NCI-H446 (cell line): ENCODE measurements around the gene LMO3.
"Not testable (repeated sequence)": the region's sequence is repeated elsewhere in the genome, so short reads cannot be mapped to it uniquely, and the experiment has no call there.

Experiments
- DNase-seq, 2 experiments: peaks; one replicate each; lab custom pipeline; 2025; lab: John Stamatoyannopoulos, UW

Gene LMO3

DNA sequence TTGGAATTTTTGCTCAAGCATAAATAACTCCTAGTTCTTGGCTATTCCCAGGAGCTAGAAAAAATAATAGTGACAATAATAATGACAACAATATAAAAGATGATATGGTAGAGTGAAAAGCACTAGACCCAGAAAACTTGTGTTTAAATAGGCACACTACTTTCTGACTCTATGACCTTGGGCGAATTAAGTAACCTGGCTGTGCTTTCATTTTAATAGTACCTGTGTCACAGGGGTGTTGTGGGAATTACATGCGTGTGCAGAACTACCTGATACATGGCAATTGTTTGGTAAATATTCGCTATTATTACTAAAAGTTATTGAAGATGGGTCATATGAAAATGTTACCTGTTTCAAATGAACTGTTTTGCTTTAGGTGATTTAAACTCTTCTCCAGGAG is 60.1 kb downstream of the LMO3 start:
- no peak for DNase-seq

DNA sequence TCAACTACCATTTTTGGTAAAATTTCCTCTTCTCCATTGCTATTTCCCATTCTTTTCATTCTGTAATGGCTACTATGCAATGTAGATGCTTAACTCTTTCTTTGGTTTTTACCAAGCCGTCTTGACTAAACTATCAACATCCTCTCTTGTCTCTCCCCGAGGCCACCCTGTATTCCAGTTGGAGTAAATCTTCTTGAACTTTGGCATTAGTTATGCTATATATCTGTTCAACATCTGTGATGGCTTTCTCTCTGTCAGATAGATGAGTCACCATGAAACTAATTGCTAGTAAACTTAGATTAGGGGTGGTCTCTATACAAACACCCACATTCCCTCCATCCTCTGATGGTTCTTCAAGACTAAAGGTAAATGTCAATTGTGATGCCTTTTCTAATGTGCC is 63.4 kb downstream of the LMO3 start:
- DNase-seq: no peak

DNA sequence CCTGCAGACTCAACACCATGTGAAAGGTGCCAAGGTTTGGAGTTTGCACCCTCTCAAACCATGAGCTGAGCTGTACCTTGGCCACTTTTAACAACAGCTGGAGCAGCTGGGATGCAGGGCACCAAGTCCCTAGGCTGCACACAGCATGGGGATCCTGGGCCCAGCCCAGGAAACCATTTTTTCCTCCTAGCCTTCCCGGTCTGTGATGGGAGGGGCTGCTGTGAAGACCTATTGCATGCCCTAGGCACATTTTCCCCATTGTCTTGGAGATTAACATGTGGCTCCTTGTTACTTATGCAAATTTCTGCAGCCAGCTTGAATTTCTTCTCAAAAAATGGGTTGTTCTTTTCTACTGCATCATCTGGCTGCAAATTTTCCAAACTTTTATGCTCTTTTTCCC is 68.3 kb downstream of the LMO3 start:
- not testable (repeated sequence) for DNase-seq

DNA sequence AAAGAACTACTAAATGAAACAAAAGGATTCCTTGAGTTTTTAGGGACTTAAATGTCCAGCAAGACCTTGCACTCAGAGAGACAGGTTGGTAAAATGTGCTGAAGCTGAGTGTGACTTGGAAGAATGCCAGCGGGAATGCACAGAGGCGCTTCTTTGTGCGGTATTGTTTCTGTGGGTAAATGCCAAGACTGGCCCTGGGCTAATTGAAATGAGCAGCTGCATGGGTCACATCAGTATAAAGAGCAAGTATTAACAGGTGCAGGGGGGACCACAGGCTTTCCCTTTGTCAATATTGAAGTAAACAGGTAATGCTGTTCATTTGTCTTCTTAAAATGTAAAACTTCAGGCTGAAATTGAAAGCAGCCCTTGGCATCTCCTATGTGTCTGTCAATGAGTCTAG is 74.3 kb downstream of the LMO3 start:
- DNase-seq: no peak

DNA sequence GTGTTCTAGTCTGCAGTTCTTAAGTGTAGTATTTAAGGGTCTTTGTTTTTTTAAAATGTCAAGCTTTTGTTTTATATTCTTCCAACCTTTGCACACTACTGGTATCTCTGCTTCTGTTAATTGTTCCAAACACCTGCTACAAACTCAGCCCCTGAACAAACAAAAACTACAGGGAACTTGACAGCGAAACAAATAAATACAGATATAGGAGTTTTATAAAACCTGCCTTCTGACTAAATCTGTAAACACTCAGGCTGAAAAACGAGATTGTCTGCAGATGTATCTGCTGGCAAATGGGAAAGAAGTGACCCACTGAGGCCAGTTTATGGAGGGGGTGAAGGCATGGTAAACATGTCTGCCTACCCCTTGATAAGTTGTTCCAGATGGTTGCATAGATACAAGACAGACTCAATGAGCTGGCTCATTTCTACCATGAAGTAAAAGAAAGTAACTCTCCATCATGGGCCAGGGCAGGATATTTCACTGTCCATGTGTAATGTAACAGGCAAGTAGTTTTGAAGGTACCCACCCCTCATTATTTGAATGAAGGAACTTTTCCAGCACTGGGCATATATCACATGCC is 75.6 kb downstream of the LMO3 start:
- DNase-seq: no peak

DNA sequence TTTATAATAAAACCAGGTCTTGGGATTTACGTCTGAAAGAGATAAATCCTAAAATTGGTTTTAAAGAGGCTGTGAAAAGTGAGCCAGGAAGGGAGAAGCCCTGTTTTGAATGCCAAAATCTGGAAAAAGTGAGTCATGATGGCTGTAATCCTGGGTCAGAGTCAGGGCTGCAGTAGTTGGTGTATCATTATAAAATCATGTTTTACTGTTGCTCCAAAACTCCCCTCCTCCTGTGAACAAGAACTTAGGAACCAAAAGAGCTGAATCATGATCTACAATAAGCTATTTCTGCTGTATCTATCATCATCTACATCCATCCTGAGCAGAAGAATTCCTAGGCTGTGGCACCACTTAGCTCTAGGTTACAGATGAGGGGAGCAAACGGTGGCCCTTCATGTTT is 79.3 kb downstream of the LMO3 start:
- no peak for DNase-seq

DNA sequence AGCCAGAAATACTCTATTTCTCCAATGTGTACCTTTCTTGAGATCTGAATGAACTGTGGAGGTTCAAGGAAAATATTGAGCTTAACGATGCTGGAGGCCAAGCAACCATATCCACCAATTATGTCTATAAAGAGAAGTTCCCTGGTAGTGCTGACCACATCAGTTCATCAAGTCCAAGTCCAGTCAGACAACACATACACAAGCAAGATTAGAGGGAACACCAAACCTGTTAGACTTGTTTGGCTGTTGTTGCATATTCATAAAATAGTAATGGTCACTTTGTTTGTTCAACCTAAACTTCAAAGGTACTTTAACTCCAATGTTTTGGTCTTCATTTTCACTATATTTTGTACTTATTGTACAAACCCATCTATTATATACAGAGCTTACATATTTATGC is 81.6 kb downstream of the LMO3 start:
- DNase-seq: no peak

DNA sequence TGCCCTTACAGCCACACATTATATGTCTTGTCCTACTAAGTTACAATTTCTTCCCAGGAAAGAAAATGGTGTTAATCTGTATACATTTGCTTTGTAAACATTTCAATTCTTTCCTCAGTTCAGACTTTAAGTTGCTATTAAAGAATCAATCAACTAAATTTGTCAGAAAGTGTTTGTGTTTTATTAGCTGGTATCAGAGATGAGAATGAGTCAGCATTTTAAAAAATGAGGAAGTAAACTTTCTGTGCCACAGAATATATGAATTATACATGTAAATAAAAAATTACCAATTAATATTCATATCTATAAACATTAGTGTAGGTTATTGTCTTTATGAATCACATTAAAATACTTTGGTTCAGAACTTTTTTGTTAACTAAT is 82.0 kb downstream of the LMO3 start:
- DNase-seq: no peak

DNA sequence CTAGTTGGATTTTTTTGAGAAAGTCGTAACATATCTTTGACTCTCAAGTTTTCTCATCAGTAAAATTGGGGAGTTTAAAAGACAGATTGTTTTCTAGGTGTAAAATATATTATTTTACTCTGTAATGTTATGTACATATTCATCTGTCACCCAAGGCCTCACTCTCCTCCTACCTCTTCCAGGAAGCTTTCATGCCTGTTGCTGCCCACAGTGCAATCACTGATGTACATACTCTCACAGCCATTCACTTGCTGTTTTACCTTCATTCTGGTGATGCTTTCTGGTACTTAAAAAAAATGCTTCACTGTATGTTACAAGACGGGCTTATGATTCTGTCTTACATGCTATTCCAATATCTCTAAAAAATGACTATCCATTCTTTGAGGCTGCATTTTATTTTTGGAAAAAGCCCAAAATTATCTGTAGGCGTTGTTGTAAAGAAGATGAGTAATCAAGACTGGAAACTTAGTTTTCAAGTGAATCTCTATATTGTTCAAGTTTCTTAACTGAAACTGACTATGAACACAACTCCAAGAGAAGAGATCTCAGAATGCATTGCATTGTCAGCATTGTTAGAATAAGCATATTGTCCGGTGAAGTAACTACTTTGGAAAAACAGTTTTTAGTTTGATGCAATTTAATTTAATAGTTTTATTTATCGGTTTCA is 82.5 kb downstream of the LMO3 start:
- DNase-seq: no peak

DNA sequence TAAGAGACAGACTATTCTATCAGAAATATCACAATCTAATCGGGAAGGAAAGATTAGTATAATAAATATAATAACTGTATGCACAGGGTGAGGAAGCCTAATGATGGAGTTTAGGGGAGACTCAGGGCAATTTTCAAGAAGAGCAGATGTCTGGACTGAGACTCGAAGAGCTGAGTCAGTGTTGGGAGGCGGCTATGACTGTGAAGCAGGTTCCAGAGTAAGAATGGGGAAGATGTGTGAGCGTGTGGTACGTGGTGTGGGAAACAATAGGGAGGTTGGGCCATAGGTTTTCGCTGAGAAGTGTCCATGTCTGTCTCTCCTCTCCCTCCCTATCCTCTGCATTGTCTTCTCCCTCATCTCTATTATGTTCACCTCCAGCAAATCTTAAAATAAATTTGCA is 85.6 kb downstream of the LMO3 start:
- DNase-seq: no peak

DNA sequence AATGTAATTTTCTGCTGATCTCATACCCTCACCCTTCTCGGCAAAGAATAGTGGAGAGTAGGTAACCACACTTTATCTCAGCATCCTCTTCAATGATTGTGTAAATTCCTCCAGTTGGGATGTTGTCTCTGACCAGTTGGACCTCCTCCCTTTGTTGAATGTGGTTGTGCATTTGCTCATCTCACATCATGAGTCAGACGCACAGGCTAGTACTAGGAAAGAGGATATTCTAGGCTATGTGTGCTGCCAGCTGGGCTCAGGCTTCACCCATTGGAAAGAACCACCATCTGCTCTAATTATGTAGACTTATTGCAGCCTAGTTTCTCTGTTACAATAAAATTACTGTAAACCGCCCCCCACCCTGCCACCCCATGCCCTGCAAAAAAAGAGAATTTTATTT is 90.3 kb downstream of the LMO3 start:
- DNase-seq: no peak

DNA sequence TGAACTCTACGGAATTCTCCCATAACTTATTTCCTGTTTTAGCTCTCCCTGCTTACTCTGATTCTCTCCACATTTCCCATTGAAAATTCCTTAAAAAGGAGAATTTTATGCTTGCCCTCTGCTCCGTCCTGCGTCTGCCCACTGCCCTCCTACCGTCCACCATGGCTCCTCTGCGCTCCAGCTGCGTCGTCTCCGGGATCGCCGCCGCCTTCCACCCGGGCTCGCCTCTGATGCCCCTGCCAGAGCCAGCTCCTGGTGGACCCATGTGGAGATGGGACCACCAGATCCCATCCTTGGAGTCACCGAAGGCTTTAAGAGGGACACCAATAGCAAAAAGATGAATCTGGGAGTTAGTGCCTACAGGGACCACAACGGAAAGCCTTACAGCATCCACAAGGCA is 92.7 kb downstream of the LMO3 start:
- no peak for DNase-seq

DNA sequence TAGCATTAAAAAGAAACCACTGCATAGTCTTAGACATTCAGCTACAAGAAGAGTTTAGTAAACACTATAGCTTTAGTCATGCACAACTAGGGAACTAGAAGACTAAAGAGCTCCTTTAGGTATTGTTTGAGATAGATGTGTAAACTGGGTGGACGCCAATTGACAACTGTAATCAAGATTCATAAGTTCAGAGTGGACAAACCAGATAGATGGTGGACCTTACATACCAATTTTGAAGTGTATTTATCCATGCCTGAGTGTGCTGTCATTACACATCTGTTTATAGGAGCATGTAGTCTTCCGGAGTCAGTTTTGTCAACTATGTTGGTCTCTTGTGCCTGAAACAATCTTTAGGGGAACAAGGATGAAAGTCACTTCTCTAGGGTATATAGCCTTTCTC is 96.6 kb downstream of the LMO3 start:
- DNase-seq: no peak

DNA sequence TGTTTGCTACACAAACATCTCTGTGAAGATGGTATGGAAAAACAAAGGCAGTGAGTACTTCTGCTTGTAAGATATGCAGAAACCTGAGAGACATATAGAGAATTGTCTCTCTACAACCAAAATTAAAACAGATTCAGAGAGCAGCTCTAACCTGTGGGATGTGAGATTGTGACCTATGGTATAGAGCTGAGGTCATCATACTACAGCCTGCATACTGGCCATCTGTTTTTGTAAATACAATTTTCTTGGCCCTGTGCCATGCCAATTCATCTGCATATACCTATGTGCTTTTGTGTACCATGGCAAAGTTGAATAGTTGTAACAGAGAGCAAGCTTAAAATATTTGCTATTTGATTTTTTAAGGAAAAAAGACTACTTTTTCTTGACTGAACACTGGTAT is 99.6 kb downstream of the LMO3 start:
- DNase-seq: no peak

DNA sequence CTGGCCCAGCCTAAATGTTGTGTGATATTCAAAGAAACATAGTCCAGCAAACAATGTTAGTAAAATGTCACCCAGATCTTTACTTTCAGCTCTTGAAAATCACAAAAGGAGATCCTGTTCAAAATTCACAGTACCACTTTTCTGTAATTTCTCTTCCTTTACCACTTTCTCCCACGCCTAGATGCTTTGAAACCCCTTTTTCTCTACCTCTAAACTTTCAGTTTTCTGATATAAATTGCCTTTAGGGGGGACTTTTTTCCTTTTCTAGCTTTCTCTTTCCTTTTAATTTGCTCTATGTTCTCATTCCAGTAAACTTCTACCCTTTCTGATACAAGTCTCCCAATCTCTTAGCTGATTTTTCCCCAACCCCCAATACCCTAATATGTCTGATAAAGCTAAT is 101.8 kb downstream of the LMO3 start:
- no peak for DNase-seq

DNA sequence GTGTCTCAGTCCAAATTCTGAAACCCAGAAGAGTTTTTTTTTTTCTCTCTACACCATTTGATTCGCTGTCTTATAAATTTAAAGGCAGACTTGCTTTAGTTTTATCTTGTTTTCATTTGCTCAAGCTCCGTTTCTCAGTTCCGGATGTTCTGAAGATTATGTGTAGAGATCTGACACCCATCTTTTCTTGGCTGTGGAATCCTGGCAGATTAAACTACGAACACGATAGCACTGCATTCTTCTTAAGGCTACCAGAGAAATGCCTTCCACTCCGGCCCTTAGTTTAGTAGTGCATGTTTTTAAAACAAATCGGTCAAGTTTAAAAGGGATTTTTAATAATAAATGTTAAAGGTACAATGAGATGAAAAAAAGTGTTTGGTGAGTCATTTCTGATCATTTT is 106.4 kb downstream of the LMO3 start:
- DNase-seq: no peak
